GM23338 (cell line): ENCODE measurements around the gene TRAK1. TPM values are rescaled to one million over a fixed set of nuclear protein-coding genes. Genes with fewer than 3 reads are reported as not detected.
"Not testable (repeated sequence)": the region's sequence is repeated elsewhere in the genome, so short reads cannot be mapped to it uniquely, and the experiment has no call there.

Experiments
- ATAC-seq: fragments of 200-7000 bp; cut with Tn5 transposase; 3 replicates; pipeline ENCODE4 v1.9.1; 2020
- DNase-seq: peaks from one replicate; pipeline ENCODE4 v3.0.0-alpha.2; 2015; ENCODE audit warnings: low spot score
- H2AFZ ChIP-seq: fragments of 200-600 bp; sonication (generic); 2 replicates; pipeline ENCODE4 v1.8.0; 2016; ENCODE audit warnings: antibody characterized with exemption, mild to moderate bottlenecking, moderate library complexity
- H3F3A ChIP-seq: fragments of 200-600 bp; sonication (generic); replicated peaks from 2 replicates; pipeline ENCODE4 v1.8.0; 2017; ENCODE audit warnings: antibody characterized with exemption, mixed run types, low read depth
- H3K27ac ChIP-seq: fragments of 200-600 bp; sonication (generic); 2 replicates; pipeline ENCODE4 v1.6.1; 2016; ENCODE audit warnings: low read depth
- H3K27me3 ChIP-seq: fragments of 200-600 bp; sonication (generic); 2 replicates; pipeline ENCODE4 v1.8.0; 2016; ENCODE audit warnings: mild to moderate bottlenecking, mixed run types, moderate library complexity; ENCODE audit not compliant: insufficient read depth
- H3K36me3 ChIP-seq: fragments of 200-600 bp; sonication (generic); 2 replicates; pipeline ENCODE4 v1.8.0; 2016; ENCODE audit warnings: mild to moderate bottlenecking; ENCODE audit not compliant: insufficient read depth
- H3K4me1 ChIP-seq: fragments of 200-600 bp; sonication (generic); 2 replicates; pipeline ENCODE4 v1.8.0; 2016; ENCODE audit warnings: mild to moderate bottlenecking, moderate library complexity; ENCODE audit not compliant: insufficient read depth
- H3K4me2 ChIP-seq: fragments of 200-600 bp; sonication (generic); 2 replicates; pipeline ENCODE4 v1.7.1; 2017; ENCODE audit warnings: mixed run types
- H3K4me3 ChIP-seq: fragments of 200-600 bp; sonication (generic); 2 replicates; pipeline ENCODE4 v1.6.1; 2016; ENCODE audit warnings: mixed run types
- H3K79me2 ChIP-seq: fragments of 200-600 bp; sonication (generic); replicated peaks from 2 replicates; pipeline ENCODE4 v1.8.0; 2017; ENCODE audit warnings: mild to moderate bottlenecking; ENCODE audit not compliant: insufficient read depth
- H3K9me2 ChIP-seq: fragments of 200-600 bp; sonication (generic); 2 replicates; pipeline ENCODE4 v1.8.0; 2017; ENCODE audit not compliant: insufficient read depth
- H4K20me1 ChIP-seq: fragments of 200-600 bp; sonication (generic); replicated peaks from 2 replicates; pipeline ENCODE4 v1.8.0; 2017; ENCODE audit warnings: mild to moderate bottlenecking; ENCODE audit not compliant: insufficient read depth
- H3K27ac Mint-ChIP-seq: 2 replicates; pipeline ENCODE4 v1.8.0; 2020; ENCODE audit warnings: inconsistent platforms, mild to moderate bottlenecking, moderate library complexity, mixed read lengths
- H3K27me3 Mint-ChIP-seq: 3 replicates; pipeline ENCODE4 v1.8.0; 2022; ENCODE audit warnings: low read depth, mild to moderate bottlenecking, moderate library complexity, mixed read lengths, inconsistent platforms; ENCODE audit not compliant: insufficient read depth, poor library complexity
- H3K36me3 Mint-ChIP-seq: 3 replicates; pipeline ENCODE4 v1.8.0; 2021; ENCODE audit warnings: low read depth, mild to moderate bottlenecking, inconsistent platforms, moderate library complexity, mixed read lengths
- H3K4me1 Mint-ChIP-seq: 3 replicates; pipeline ENCODE4 v1.8.0; 2020; ENCODE audit warnings: mild to moderate bottlenecking, inconsistent platforms, mixed read lengths
- H3K4me3 Mint-ChIP-seq: 3 replicates; pipeline ENCODE4 v1.8.0; 2021; ENCODE audit warnings: moderate library complexity, mild to moderate bottlenecking, inconsistent platforms, mixed read lengths
- H3K9me3 Mint-ChIP-seq: 3 replicates; pipeline ENCODE4 v1.8.0; 2020; ENCODE audit warnings: moderate library complexity, mild to moderate bottlenecking, inconsistent platforms, mixed read lengths
- EZH2phosphoT487 ChIP-seq: fragments of 200-600 bp; sonication (generic); IDR thresholded peaks from one replicate; pipeline ENCODE4 v1.8.1; 2018; ENCODE audit warnings: antibody characterized with exemption; ENCODE audit not compliant: unreplicated experiment
- NANOG ChIP-seq: IDR thresholded peaks from 2 replicates; pipeline ENCODE4 v1.6.1; 2016; ENCODE audit warnings: antibody characterized with exemption, borderline replicate concordance
- POLR2AphosphoS5 ChIP-seq: IDR thresholded peaks from 2 replicates; pipeline ENCODE4 v1.6.1; 2016; ENCODE audit warnings: antibody characterized with exemption, low read depth
- polyA plus RNA-seq: library from polyadenylated mRNA; unstranded; fragments of >200 nt; fragmentation: Nextera tagmentation; extraction: Ambion mirVana; gene quantifications from 2 replicates; pipeline ENCODE4 v1.2.1, GENCODE V29; 2016
- total RNA-seq: library from RNA; depleted of rRNA; stranded (reverse); fragments of >200 nt; shearing (Covaris generic); gene quantifications from 2 replicates; pipeline ENCODE4 v1.2.3, GENCODE V29; 2014
- TF ChIP-seq, protein P1 (sequence below): fragments of 250-450 bp; sonication (Bioruptor Pico); IDR thresholded peaks from 2 replicates; pipeline ENCODE4 v1.5.0; 2020; ENCODE audit warnings: mild to moderate bottlenecking, moderate library complexity

Gene TRAK1
- total and polyA plus RNA-seq, 2 experiments from 2014 or later: 13.4 to 47.4 TPM

DNA sequence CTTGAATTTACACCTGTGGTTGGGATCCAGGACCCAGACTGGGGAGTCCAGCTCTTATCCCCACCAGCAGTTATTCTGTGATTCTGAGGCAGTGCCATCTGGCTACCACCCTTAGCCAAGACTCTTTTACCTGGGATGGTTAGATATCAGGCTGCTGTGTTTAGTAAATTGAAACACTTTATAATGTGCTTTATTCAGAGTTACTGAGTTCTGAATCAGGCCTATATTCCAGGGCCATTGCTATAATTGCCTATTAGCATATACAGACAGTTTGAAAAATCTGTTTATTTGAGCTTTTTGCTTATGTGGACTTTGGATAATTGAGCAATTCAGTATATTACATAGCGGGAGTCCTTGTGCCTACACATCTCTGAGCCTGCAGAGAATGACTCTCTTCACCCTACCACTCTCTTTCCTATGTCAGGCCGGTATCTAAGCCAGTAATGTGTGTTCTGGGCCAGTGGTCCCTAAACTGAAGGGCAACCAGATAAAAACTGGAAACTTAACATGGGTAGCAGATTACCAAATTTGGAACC, 45.4 kb upstream of the TRAK1 start:
- no peaks in the 10 kb centered on the region for H3F3A ChIP-seq
- no peak for DNase-seq
- H4K20me1 ChIP-seq: no peaks in the 10 kb centered on the region
- no peak overlapping the region for H3K27ac Mint-ChIP-seq
- no peak for ATAC-seq
- peaks cover 84% of the 10 kb centered on the region for H3K79me2 ChIP-seq
- TF ChIP-seq NANOG (no peak), POLR2AphosphoS5 (no peak), EZH2phosphoT487 (no peak)
- TF ChIP-seq, protein P1, sequence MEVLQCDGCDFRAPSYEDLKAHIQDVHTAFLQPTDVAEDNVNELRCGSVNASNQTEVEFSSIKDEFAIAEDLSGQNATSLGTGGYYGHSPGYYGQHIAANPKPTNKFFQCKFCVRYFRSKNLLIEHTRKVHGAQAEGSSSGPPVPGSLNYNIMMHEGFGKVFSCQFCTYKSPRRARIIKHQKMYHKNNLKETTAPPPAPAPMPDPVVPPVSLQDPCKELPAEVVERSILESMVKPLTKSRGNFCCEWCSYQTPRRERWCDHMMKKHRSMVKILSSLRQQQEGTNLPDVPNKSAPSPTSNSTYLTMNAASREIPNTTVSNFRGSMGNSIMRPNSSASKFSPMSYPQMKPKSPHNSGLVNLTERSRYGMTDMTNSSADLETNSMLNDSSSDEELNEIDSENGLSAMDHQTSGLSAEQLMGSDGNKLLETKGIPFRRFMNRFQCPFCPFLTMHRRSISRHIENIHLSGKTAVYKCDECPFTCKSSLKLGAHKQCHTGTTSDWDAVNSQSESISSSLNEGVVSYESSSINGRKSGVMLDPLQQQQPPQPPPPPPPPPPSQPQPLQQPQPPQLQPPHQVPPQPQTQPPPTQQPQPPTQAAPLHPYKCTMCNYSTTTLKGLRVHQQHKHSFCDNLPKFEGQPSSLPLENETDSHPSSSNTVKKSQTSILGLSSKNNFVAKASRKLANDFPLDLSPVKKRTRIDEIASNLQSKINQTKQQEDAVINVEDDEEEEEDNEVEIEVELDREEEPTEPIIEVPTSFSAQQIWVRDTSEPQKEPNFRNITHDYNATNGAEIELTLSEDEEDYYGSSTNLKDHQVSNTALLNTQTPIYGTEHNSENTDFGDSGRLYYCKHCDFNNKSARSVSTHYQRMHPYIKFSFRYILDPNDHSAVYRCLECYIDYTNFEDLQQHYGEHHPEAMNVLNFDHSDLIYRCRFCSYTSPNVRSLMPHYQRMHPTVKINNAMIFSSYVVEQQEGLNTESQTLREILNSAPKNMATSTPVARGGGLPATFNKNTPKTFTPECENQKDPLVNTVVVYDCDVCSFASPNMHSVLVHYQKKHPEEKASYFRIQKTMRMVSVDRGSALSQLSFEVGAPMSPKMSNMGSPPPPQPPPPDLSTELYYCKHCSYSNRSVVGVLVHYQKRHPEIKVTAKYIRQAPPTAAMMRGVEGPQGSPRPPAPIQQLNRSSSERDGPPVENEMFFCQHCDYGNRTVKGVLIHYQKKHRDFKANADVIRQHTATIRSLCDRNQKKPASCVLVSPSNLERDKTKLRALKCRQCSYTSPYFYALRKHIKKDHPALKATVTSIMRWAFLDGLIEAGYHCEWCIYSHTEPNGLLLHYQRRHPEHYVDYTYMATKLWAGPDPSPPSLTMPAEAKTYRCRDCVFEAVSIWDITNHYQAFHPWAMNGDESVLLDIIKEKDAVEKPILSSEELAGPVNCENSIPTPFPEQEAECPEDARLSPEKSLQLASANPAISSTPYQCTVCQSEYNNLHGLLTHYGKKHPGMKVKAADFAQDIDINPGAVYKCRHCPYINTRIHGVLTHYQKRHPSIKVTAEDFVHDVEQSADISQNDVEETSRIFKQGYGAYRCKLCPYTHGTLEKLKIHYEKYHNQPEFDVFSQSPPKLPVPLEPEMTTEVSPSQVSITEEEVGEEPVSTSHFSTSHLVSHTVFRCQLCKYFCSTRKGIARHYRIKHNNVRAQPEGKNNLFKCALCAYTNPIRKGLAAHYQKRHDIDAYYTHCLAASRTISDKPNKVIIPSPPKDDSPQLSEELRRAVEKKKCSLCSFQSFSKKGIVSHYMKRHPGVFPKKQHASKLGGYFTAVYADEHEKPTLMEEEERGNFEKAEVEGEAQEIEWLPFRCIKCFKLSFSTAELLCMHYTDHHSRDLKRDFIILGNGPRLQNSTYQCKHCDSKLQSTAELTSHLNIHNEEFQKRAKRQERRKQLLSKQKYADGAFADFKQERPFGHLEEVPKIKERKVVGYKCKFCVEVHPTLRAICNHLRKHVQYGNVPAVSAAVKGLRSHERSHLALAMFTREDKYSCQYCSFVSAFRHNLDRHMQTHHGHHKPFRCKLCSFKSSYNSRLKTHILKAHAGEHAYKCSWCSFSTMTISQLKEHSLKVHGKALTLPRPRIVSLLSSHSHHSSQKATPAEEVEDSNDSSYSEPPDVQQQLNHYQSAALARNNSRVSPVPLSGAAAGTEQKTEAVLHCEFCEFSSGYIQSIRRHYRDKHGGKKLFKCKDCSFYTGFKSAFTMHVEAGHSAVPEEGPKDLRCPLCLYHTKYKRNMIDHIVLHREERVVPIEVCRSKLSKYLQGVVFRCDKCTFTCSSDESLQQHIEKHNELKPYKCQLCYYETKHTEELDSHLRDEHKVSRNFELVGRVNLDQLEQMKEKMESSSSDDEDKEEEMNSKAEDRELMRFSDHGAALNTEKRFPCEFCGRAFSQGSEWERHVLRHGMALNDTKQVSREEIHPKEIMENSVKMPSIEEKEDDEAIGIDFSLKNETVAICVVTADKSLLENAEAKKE: no peak
- peaks cover 41% of the 10 kb centered on the region for H3K4me1 Mint-ChIP-seq
- H3K4me3 Mint-ChIP-seq: no peak overlapping the region
- no peak overlapping the region for H3K4me3 ChIP-seq
- no peak overlapping the region for H3K27ac ChIP-seq
- no peaks in the 10 kb centered on the region for H3K27me3 ChIP-seq
- H3K27me3 Mint-ChIP-seq: no peaks in the 10 kb centered on the region
- H3K4me1 ChIP-seq: peaks cover 36% of the 10 kb centered on the region
- no peaks in the 10 kb centered on the region for H3K9me3 Mint-ChIP-seq
- no peak overlapping the region for H2AFZ ChIP-seq
- no peaks in the 10 kb centered on the region for H3K36me3 ChIP-seq
- H3K9me2 ChIP-seq: no peaks in the 10 kb centered on the region
- H3K36me3 Mint-ChIP-seq: no peaks in the 10 kb centered on the region
- no peak overlapping the region for H3K4me2 ChIP-seq

DNA sequence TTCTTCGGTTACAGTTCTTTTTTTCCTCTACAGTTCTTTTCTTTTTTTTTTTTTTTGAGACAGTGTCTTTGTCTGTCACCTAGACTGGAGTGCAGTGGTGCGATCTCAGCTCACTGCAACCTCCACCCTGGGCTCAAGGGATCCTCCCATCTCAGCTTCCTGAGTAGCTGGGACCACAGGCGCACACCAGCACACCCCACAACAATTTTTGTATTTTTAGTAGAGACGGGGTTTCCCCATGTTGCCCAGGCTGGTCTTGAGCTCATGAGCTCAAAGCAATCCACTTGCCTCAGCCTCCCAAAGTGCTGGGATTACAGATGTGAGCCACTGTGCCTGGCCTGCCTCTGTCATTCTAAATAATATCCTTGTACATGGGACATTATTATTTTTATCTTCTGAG, 42.6 kb upstream of the TRAK1 start:
- H3K4me2 ChIP-seq, H3K9me3 Mint-ChIP-seq, H3K27me3 Mint-ChIP-seq, ATAC-seq, H3K27ac ChIP-seq, H3K36me3 Mint-ChIP-seq, H2AFZ ChIP-seq, H4K20me1 ChIP-seq, H3F3A ChIP-seq, H3K4me3 Mint-ChIP-seq, H3K36me3 ChIP-seq, DNase-seq, H3K4me3 ChIP-seq, H3K9me2 ChIP-seq, H3K27me3 ChIP-seq: not testable (repeated sequence)
- Histone ChIP-seq H3K79me2 (peaks cover 64% of the 10 kb centered on the region), H3K4me1 (peaks cover 55% of the 10 kb centered on the region)
- peak overlapping the region; percentile 65; the same call in 1 of the 2 replicates for H3K27ac Mint-ChIP-seq
- H3K4me1 Mint-ChIP-seq: peaks cover 51% of the 10 kb centered on the region
